GM12801 (cell line): Measurements from ENCODE around the gene TRIM68.

Source experiments
- CTCF ChIP-seq: IDR thresholded peaks from one replicate; pipeline ENCODE4 v1.5.1; 2011; ENCODE audit warnings: control low read depth; ENCODE audit not compliant: insufficient read length; ENCODE audit errors: extremely low read depth

Gene TRIM68

GRCh38 chr11:4619514-4619913 lies 11.5 kb upstream of the TRIM68 start:
- no peak for TF ChIP-seq CTCF

- no peak for TF ChIP-seq CTCF
Observed at GRCh38 chr11:4615856-4616444, 7.9 kb upstream of the TRIM68 start.

GRCh38 chr11:4611986-4612385 lies 4.0 kb upstream of the TRIM68 start:
- no peak for TF ChIP-seq CTCF

GRCh38 chr11:4610258-4610935 lies 2.4 kb upstream of the TRIM68 start:
- TF ChIP-seq CTCF = no peak

- TF ChIP-seq CTCF = no peak
Observed at GRCh38 chr11:4607096-4607495, 935 bp downstream of the TRIM68 start.

GRCh38 chr11:4606231-4607015 lies 1.6 kb downstream of the TRIM68 start:
- TF ChIP-seq CTCF = no peak

- no peak for TF ChIP-seq CTCF
Observed at GRCh38 chr11:4605057-4605456, 3.0 kb downstream of the TRIM68 start.
